ENCODE data around the gene SAMM50.

SAMM50 gene

GRCh38 chr22:43955040-43955882 is at the start of gene SAMM50:
SAMM50 (plus strand) TSS chr22:43955442; CDS start chr22:43955578, 136 bp downstream.
- no peaks in the 10 kb centered on the region for H3K36me3 ChIP-seq (ENCODE audit: control insufficient read depth, low read depth, low read length)
- peaks cover 14% of the 10 kb centered on the region for H3K4me1 ChIP-seq (ENCODE audit: control insufficient read depth, low read depth, low read length)
- peak within 1 kb of the TSS; percentile 62 for H3K27ac ChIP-seq (ENCODE audit: low read length)
- peak within 1 kb of the TSS; percentile 77 for H3K9ac ChIP-seq (ENCODE audit: low read length)
- no peaks in the 10 kb centered on the region for H3K27me3 ChIP-seq (ENCODE audit: control insufficient read depth, insufficient read depth, low read length)
- no peaks in the 10 kb centered on the region for H3K9me3 ChIP-seq (ENCODE audit: control insufficient read depth, low read depth, low read length)
- H3K4me3 ChIP-seq (ENCODE audit: low read length): peak within 1 kb of the TSS; percentile 91

- Histone ChIP-seq H3K4me3 (ENCODE audit: low read length) (no peak overlapping the region), H3K9ac (ENCODE audit: low read length) (no peak overlapping the region), H3K27ac (ENCODE audit: low read length) (no peak overlapping the region), H3K4me1 (ENCODE audit: control insufficient read depth, low read depth, low read length) (no peaks in the 10 kb centered on the region), H3K27me3 (ENCODE audit: control insufficient read depth, insufficient read depth, low read length) (no peaks in the 10 kb centered on the region), H3K36me3 (ENCODE audit: control insufficient read depth, low read depth, low read length) (no peaks in the 10 kb centered on the region), H3K9me3 (ENCODE audit: control insufficient read depth, low read depth, low read length) (no peaks in the 10 kb centered on the region)
Observed at GRCh38 chr22:43905681-43906080, 49.6 kb upstream of the SAMM50 start.

DNA sequence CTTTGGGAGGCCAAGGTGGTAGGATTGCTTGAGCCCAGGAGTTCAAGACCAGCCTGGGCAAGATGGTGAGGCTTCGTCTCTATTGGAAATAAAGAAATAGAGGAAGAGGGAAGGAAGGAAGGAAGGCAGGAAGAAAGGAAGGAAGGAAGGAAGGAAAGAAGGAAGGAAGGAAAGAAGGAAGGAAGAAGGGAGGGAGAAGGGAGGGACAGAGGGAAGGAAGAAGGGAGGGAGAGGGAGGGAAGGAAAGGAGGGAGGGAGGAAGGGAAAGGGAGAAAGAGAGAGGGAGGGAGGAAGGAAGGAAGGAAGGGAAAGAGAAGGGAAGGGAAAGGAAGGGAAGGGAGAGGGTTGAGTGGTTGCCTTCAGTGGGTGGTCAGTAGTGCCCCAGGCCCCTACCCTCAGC is 45.5 kb upstream of the SAMM50 start:
- no peak overlapping the region for H3K27ac ChIP-seq (ENCODE audit: low read length)
- H3K4me1 ChIP-seq (ENCODE audit: control insufficient read depth, low read depth, low read length): no peaks in the 10 kb centered on the region
- H3K36me3 ChIP-seq (ENCODE audit: control insufficient read depth, low read depth, low read length): no peaks in the 10 kb centered on the region
- no peak overlapping the region for H3K9ac ChIP-seq (ENCODE audit: low read length)
- no peak overlapping the region for H3K4me3 ChIP-seq (ENCODE audit: low read length)
- no peaks in the 10 kb centered on the region for H3K27me3 ChIP-seq (ENCODE audit: control insufficient read depth, insufficient read depth, low read length)
- H3K9me3 ChIP-seq (ENCODE audit: control insufficient read depth, low read depth, low read length): no peaks in the 10 kb centered on the region

GRCh38 chr22:43910178-43910695 is 45.0 kb upstream of the SAMM50 start:
- Histone ChIP-seq H3K27ac (ENCODE audit: low read length) (no peak overlapping the region), H3K9me3 (ENCODE audit: control insufficient read depth, low read depth, low read length) (no peaks in the 10 kb centered on the region), H3K4me3 (ENCODE audit: low read length) (no peak overlapping the region), H3K36me3 (ENCODE audit: control insufficient read depth, low read depth, low read length) (no peaks in the 10 kb centered on the region), H3K4me1 (ENCODE audit: control insufficient read depth, low read depth, low read length) (no peaks in the 10 kb centered on the region), H3K27me3 (ENCODE audit: control insufficient read depth, insufficient read depth, low read length) (no peaks in the 10 kb centered on the region), H3K9ac (ENCODE audit: low read length) (no peak overlapping the region)

- H3K27me3 ChIP-seq (ENCODE audit: control insufficient read depth, insufficient read depth, low read length): no peaks in the 10 kb centered on the region
- H3K4me3 ChIP-seq (ENCODE audit: low read length): no peak overlapping the region
- no peaks in the 10 kb centered on the region for H3K9me3 ChIP-seq (ENCODE audit: control insufficient read depth, low read depth, low read length)
- no peak overlapping the region for H3K27ac ChIP-seq (ENCODE audit: low read length)
- H3K9ac ChIP-seq (ENCODE audit: low read length): no peak overlapping the region
- H3K36me3 ChIP-seq (ENCODE audit: control insufficient read depth, low read depth, low read length): no peaks in the 10 kb centered on the region
- H3K4me1 ChIP-seq (ENCODE audit: control insufficient read depth, low read depth, low read length): no peaks in the 10 kb centered on the region
Observed at GRCh38 chr22:43911351-43911750, 43.9 kb upstream of the SAMM50 start.

DNA sequence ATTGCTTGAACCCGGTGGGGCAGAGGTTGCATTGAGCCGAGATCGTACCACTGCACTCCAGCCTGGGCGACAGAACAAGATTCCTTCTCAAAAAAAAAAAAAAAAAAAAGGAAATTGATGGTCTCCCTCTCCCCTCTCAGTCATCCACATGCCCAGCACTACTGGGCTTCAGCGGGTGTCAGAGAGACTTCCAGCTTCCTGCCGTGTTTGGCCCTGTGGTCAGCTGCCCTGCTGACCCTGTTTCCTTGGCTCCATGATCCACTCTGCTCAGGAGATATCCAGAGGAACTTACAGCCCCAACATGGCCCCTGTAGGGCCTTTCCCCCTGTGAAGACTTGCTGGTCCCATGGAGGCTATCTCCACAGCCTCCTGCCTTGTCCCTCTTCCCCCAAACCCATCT is 37.7 kb upstream of the SAMM50 start:
- Histone ChIP-seq H3K27ac (ENCODE audit: low read length) (no peak overlapping the region), H3K36me3 (ENCODE audit: control insufficient read depth, low read depth, low read length) (no peaks in the 10 kb centered on the region), H3K4me3 (ENCODE audit: low read length) (no peak overlapping the region)

GRCh38 chr22:43919106-43919973 is 35.9 kb upstream of the SAMM50 start:
- H3K36me3 ChIP-seq (ENCODE audit: control insufficient read depth, low read depth, low read length): no peaks in the 10 kb centered on the region
- no peaks in the 10 kb centered on the region for H3K27me3 ChIP-seq (ENCODE audit: control insufficient read depth, insufficient read depth, low read length)
- H3K9me3 ChIP-seq (ENCODE audit: control insufficient read depth, low read depth, low read length): no peaks in the 10 kb centered on the region
- no peak overlapping the region for H3K4me3 ChIP-seq (ENCODE audit: low read length)
- no peak overlapping the region for H3K27ac ChIP-seq (ENCODE audit: low read length)
- H3K4me1 ChIP-seq (ENCODE audit: control insufficient read depth, low read depth, low read length): peaks cover 11% of the 10 kb centered on the region
- no peak overlapping the region for H3K9ac ChIP-seq (ENCODE audit: low read length)

More for the DNA sequence above, 37.7 kb upstream of the SAMM50 start:
- Histone ChIP-seq H3K4me1 (ENCODE audit: control insufficient read depth, low read depth, low read length) (peaks cover 4% of the 10 kb centered on the region), H3K9ac (ENCODE audit: low read length) (no peak overlapping the region), H3K27me3 (ENCODE audit: control insufficient read depth, insufficient read depth, low read length) (no peaks in the 10 kb centered on the region), H3K9me3 (ENCODE audit: control insufficient read depth, low read depth, low read length) (no peaks in the 10 kb centered on the region)

DNA sequence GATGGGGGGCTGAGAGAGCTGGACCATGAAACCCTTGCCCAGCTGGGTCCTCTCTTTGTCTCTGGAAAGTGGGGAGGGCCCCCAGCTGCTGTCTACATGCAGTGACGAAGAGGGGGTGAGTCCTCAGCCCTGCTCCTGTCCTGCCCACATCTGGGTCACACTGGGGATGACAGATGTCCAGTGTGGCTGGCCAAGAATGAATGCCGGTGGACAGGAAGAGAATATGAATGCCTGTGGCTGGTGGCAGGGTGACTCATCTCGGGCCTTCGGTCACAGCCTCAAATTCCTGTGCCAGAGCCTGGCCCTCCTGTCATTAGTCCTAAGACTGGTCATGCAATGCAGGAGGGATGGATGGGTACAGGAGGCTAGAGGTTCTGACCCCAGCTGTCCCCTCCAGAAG is 33.9 kb upstream of the SAMM50 start:
- H3K9me3 ChIP-seq (ENCODE audit: control insufficient read depth, low read depth, low read length): no peaks in the 10 kb centered on the region
- H3K4me3 ChIP-seq (ENCODE audit: low read length): no peak overlapping the region
- H3K9ac ChIP-seq (ENCODE audit: low read length): no peak overlapping the region
- H3K27me3 ChIP-seq (ENCODE audit: control insufficient read depth, insufficient read depth, low read length): no peaks in the 10 kb centered on the region
- H3K4me1 ChIP-seq (ENCODE audit: control insufficient read depth, low read depth, low read length): peaks cover 27% of the 10 kb centered on the region
- H3K27ac ChIP-seq (ENCODE audit: low read length): no peak overlapping the region
- no peaks in the 10 kb centered on the region for H3K36me3 ChIP-seq (ENCODE audit: control insufficient read depth, low read depth, low read length)

DNA sequence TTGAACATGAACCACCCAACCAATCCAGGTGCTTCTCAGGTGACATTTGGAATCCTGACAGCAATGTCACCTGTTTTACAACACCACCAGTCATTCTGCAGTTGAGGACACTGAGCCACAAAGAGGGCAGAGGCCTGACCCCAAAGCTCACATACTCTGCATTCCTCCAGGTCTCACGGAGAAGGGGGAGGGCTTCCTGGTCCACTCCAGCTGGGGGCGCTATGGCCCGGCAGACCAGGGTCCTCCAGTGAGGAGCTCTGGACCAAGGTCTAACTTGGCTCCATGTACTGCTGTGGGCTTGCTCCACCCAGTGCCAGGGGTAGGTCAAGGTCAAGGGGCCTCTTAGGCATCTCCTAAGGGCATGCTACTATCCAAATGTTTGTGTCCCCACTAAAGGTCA is 33.1 kb upstream of the SAMM50 start:
- H3K4me1 ChIP-seq (ENCODE audit: control insufficient read depth, low read depth, low read length): peaks cover 27% of the 10 kb centered on the region
- H3K9ac ChIP-seq (ENCODE audit: low read length): no peak overlapping the region
- no peaks in the 10 kb centered on the region for H3K9me3 ChIP-seq (ENCODE audit: control insufficient read depth, low read depth, low read length)
- no peak overlapping the region for H3K4me3 ChIP-seq (ENCODE audit: low read length)
- no peak overlapping the region for H3K27ac ChIP-seq (ENCODE audit: low read length)
- H3K36me3 ChIP-seq (ENCODE audit: control insufficient read depth, low read depth, low read length): peaks cover 5% of the 10 kb centered on the region
- no peaks in the 10 kb centered on the region for H3K27me3 ChIP-seq (ENCODE audit: control insufficient read depth, insufficient read depth, low read length)

DNA sequence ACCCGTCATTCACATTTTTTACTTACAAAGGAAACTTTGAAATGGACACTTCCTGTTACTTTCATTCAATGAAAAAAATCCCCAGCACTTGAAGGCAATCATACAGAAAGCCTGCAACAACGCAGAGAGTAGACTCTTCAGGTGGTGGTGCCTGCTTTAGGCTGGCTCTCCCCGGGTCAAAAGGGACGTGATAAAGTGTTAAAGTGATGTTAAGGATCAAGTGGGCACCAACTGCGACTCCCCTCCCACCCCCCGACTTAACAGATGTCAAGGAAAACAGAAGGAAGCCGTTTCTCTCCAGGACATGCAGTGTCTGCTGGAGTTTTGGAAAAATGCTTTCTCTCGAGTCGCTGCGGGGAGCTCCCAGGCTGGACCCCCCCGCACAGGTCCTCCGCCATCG is 32.1 kb upstream of the SAMM50 start:
- Histone ChIP-seq H3K9ac (ENCODE audit: low read length) (peak overlapping the region; percentile 30), H3K36me3 (ENCODE audit: control insufficient read depth, low read depth, low read length) (peaks cover 12% of the 10 kb centered on the region), H3K4me3 (ENCODE audit: low read length) (peak overlapping the region; percentile 64), H3K4me1 (ENCODE audit: control insufficient read depth, low read depth, low read length) (peaks cover 27% of the 10 kb centered on the region), H3K9me3 (ENCODE audit: control insufficient read depth, low read depth, low read length) (no peaks in the 10 kb centered on the region), H3K27ac (ENCODE audit: low read length) (peak overlapping the region; percentile 49), H3K27me3 (ENCODE audit: control insufficient read depth, insufficient read depth, low read length) (no peaks in the 10 kb centered on the region)

GRCh38 chr22:43923631-43924464 is 31.4 kb upstream of the SAMM50 start, which contains the start of gene PNPLA3:
PNPLA3 (plus strand) TSS chr22:43923805; CDS start chr22:43923912, 107 bp downstream.
- Histone ChIP-seq H3K27ac (ENCODE audit: low read length) (peak within 1 kb of the TSS; percentile 49), H3K9ac (ENCODE audit: low read length) (peak within 1 kb of the TSS; percentile 84), H3K9me3 (ENCODE audit: control insufficient read depth, low read depth, low read length) (no peaks in the 10 kb centered on the region), H3K4me3 (ENCODE audit: low read length) (peak within 1 kb of the TSS; percentile 64), H3K36me3 (ENCODE audit: control insufficient read depth, low read depth, low read length) (peaks cover 19% of the 10 kb centered on the region), H3K4me1 (ENCODE audit: control insufficient read depth, low read depth, low read length) (peaks cover 27% of the 10 kb centered on the region), H3K27me3 (ENCODE audit: control insufficient read depth, insufficient read depth, low read length) (no peaks in the 10 kb centered on the region)

All from iPS-18a (cell line).